A673 (cell line): ENCODE results near the gene C19orf81. TPM values are rescaled to one million over a fixed set of nuclear protein-coding genes. Genes with fewer than 3 reads are reported as not detected.

Experiments used
- BruUV-seq: library from RNA; stranded (reverse); fragments of 400-500 nt; replicated peaks from 2 replicates; lab custom pipeline; 2021; lab: Mats Ljungman, UMichigan
- CTCF ChIA-PET: fragments of 300-600 bp; sonication (Branson Sonifier 250); formaldehyde crosslinking; loops from one replicate; lab custom pipeline; 2022; ENCODE audit warnings: antibody characterized with exemption; lab: Charles Lee
- POLR2A ChIA-PET: fragments of 300-600 bp; sonication (Branson Sonifier 250); formaldehyde crosslinking; loops from one replicate; lab custom pipeline; 2022; ENCODE audit warnings: antibody characterized with exemption; ENCODE audit not compliant: low non-redundant PET; lab: Charles Lee
- DNase-seq: peaks from one replicate; pipeline ENCODE4 v3.0.0-alpha.2; 2015; ENCODE audit warnings: low spot score
- H3K27ac ChIP-seq: fragments of 200-600 bp; sonication (generic); 2 replicates; pipeline ENCODE4 v1.5.1; 2016; ENCODE audit warnings: mixed run types, low read depth, mild to moderate bottlenecking, mixed read lengths, antibody characterized with exemption, low read length; ENCODE audit not compliant: poor library complexity, severe bottlenecking
- H3K27me3 ChIP-seq: fragments of 200-600 bp; sonication (generic); replicated peaks from 2 replicates; pipeline ENCODE4 v1.6.1; 2017; ENCODE audit warnings: mixed run types, low read depth, mild to moderate bottlenecking, mixed read lengths, antibody characterized with exemption, low read length; ENCODE audit not compliant: insufficient read depth, poor library complexity
- H3K36me3 ChIP-seq: fragments of 200-600 bp; sonication (generic); 2 replicates; pipeline ENCODE4 v1.6.1; 2016; ENCODE audit warnings: mixed run types, mild to moderate bottlenecking, mixed read lengths, antibody characterized with exemption, low read length; ENCODE audit not compliant: insufficient read depth, poor library complexity, severe bottlenecking
- H3K4me1 ChIP-seq: fragments of 200-600 bp; sonication (generic); 2 replicates; pipeline ENCODE4 v1.6.1; 2017; ENCODE audit warnings: mixed run types, mild to moderate bottlenecking, mixed read lengths, antibody characterized with exemption, low read length; ENCODE audit not compliant: insufficient read depth, poor library complexity, severe bottlenecking
- H3K4me3 ChIP-seq: fragments of 200-600 bp; sonication (generic); 2 replicates; pipeline ENCODE4 v1.5.1; 2016; ENCODE audit warnings: low read depth, mixed run types, mild to moderate bottlenecking, mixed read lengths, low read length; ENCODE audit not compliant: poor library complexity, severe bottlenecking
- H3K9me3 ChIP-seq: fragments of 200-600 bp; sonication (generic); 2 replicates; pipeline ENCODE4 v1.6.1; 2016; ENCODE audit warnings: mixed run types, low read depth, mild to moderate bottlenecking, mixed read lengths, antibody characterized with exemption, low read length; ENCODE audit not compliant: poor library complexity, severe bottlenecking
- EZH2 ChIP-seq: fragments of 200-600 bp; sonication (generic); IDR thresholded peaks from 2 replicates; pipeline ENCODE4 v1.6.1; 2017; ENCODE audit warnings: borderline replicate concordance, low read depth, mild to moderate bottlenecking, mixed read lengths, antibody characterized with exemption, low read length; ENCODE audit not compliant: poor library complexity, severe bottlenecking
- intact Hi-C: fragments of 100-400 bp; cut with micrococcal nuclease; formaldehyde crosslinking; loops from one replicate; pipeline ENCODE4 v1.10.0; 2022; ENCODE audit not compliant: unreplicated experiment
- total RNA-seq: library from RNA; stranded (reverse); gene quantifications from 2 replicates; pipeline ENCODE4 v1.2.3, GENCODE V29; 2021
- TF ChIP-seq, protein P1 (sequence below): fragments of 300-800, 200-600 bp; sonication (generic); conservative IDR thresholded peaks from 2 replicates; pipeline ENCODE4 v1.5.1; 2017; ENCODE audit warnings: low read depth, mild to moderate bottlenecking, antibody characterized with exemption, low read length, moderate library complexity, mixed read lengths

C19orf81 gene
- total RNA-seq, 1 experiment from 2014 or later: 6.2 TPM

DNA sequence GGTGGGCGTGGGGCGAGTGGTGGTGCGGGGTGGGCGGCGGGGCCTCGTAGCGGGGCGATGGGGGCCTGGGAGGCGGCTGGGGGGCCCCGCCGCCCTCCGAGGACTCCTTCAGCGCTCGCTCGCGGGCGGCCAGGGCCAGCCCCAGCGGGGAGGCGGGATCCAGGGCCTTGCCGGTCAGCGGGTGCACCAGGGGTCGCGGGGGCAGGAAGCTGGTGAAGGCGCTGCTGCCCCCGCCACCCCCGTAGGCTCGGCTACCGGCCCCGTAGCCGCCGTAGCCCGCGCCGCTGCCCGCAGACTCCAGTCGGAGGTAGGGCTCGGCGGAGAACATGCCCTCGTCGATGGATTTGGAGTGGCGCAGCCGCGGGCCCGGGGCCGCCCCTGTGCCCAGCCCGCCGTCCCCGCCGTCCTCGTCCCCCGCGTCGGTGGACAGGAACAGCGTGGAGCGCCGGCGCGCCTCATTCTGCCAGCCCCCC lies 18.6 kb downstream of the C19orf81 start:
- peaks cover 7% of the 10 kb centered on the region for H3K4me1 ChIP-seq
- peaks cover 30% of the 10 kb centered on the region for H3K27me3 ChIP-seq
- ChIA-PET POLR2A (no interaction called here), CTCF (interaction anchor here (0.7 kb wide), 2 partner anchors 35 to 242 kb away, joined by 8 to 12 read pairs; no protein-coding TSS in a partner anchor)
- no peak overlapping the region for H3K27ac ChIP-seq
- intact Hi-C loops: no loop called here
- no peaks in the 10 kb centered on the region for H3K36me3 ChIP-seq
- DNase-seq: no peak
- H3K4me3 ChIP-seq: peak overlapping the region; percentile 23
- TF ChIP-seq, protein P1, sequence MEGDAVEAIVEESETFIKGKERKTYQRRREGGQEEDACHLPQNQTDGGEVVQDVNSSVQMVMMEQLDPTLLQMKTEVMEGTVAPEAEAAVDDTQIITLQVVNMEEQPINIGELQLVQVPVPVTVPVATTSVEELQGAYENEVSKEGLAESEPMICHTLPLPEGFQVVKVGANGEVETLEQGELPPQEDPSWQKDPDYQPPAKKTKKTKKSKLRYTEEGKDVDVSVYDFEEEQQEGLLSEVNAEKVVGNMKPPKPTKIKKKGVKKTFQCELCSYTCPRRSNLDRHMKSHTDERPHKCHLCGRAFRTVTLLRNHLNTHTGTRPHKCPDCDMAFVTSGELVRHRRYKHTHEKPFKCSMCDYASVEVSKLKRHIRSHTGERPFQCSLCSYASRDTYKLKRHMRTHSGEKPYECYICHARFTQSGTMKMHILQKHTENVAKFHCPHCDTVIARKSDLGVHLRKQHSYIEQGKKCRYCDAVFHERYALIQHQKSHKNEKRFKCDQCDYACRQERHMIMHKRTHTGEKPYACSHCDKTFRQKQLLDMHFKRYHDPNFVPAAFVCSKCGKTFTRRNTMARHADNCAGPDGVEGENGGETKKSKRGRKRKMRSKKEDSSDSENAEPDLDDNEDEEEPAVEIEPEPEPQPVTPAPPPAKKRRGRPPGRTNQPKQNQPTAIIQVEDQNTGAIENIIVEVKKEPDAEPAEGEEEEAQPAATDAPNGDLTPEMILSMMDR: no peak
- TF ChIP-seq EZH2: peak; percentile 54
- BruUV-seq: no TSS peak
- H3K9me3 ChIP-seq: no peaks in the 10 kb centered on the region

DNA sequence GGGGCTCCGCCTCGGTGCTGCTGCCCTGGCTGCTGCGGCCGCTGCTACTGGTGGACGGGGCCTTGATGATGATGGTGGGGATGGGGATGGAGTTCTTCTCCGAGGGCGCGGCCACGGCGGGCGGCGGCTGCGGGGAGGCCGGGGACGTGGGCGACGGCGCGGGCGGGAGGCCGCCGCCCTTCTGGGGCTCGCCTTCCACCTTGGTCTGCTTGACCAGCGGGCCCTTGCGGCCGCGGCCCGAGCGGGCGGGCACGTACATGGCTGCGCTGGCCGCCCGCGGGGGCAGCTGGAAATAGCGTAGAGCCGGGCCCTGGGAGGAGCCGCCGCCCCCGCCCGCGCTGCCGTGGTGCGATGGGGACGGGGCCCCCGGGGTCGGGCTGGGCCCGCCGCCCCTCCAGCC lies 19.2 kb downstream of the C19orf81 start:
- intact Hi-C loops: no loop called here
- TF ChIP-seq EZH2: no peak
- H3K36me3 ChIP-seq: no peaks in the 10 kb centered on the region
- peaks cover 30% of the 10 kb centered on the region for H3K27me3 ChIP-seq
- no peak for DNase-seq
- ChIA-PET POLR2A (no interaction called here), CTCF (no interaction called here)
- no peak overlapping the region for H3K27ac ChIP-seq
- H3K9me3 ChIP-seq: no peaks in the 10 kb centered on the region
- H3K4me3 ChIP-seq: no peak overlapping the region
- peaks cover 7% of the 10 kb centered on the region for H3K4me1 ChIP-seq
- BruUV-seq: no TSS peak

DNA sequence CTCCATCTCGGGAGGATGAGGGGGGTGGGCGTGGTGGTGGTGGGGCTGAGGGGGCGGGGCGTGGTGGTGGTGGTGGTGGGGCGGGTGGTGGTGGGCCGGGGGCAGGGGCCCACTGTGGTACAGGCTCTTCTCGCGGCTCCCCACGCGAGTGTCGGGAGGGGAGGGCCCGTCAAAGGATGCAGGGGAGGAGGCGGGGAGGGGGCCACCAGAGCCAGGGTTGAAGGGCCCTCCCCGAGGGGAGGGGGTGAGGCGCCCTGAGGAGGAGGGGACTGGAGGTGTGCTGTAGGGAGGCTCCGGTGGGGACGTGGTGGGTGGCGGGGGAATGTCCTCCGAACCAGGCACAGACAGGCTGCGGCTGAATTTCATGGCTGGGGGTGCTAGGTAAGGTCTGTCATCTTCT lies 19.6 kb downstream of the C19orf81 start:
- ChIA-PET POLR2A (no interaction called here), CTCF (interaction anchor here (0.6 to 1.2 kb wide), 3 partner anchors 9 to 128 kb away, joined by 4 to 6 read pairs (median 4); no protein-coding TSS in a partner anchor)
- H3K4me1 ChIP-seq: peaks cover 7% of the 10 kb centered on the region
- H3K36me3 ChIP-seq: no peaks in the 10 kb centered on the region
- peaks cover 30% of the 10 kb centered on the region for H3K27me3 ChIP-seq
- intact Hi-C loops: loop anchor here (1.0 kb wide), 1 partner anchor 114 kb away; no protein-coding TSS in a partner anchor
- TF ChIP-seq, protein P1: no peak
- no peak for TF ChIP-seq EZH2
- BruUV-seq: no TSS peak
- no peak overlapping the region for H3K4me3 ChIP-seq
- DNase-seq: no peak
- no peak overlapping the region for H3K27ac ChIP-seq
- H3K9me3 ChIP-seq: no peaks in the 10 kb centered on the region
